NCI-H748 treated with DMSO at 0.1 percent for 48 hours (cell line): Measurements from ENCODE around the gene C12orf75.
A peak's percentile ranks its signal among the peaks of the same experiment; 100 is the strongest.

Experiments
- DNase-seq: peaks from one replicate; lab custom pipeline; 2025; lab: John Stamatoyannopoulos, UW

C12orf75 gene

DNA sequence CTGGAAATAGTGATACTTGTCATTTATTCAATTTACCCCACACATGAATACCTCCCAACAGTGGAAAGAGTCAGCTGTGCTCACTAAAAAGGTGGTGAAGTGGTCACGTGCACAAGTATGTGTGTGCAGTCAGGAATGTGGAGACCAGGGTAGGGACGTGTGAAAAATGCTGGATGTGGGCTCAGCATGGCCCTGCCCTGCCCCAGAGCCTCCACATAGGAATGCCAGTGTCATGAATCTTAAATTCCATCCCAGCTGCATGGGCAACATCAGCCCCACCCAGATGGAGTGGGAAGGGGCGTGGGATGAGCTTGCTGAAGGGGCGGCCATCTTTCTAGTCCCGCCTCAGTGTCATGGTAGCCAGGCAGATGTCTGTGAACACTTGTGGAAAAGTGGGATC, 87.7 kb downstream of the C12orf75 start:
- DNase-seq, result no peak

DNA sequence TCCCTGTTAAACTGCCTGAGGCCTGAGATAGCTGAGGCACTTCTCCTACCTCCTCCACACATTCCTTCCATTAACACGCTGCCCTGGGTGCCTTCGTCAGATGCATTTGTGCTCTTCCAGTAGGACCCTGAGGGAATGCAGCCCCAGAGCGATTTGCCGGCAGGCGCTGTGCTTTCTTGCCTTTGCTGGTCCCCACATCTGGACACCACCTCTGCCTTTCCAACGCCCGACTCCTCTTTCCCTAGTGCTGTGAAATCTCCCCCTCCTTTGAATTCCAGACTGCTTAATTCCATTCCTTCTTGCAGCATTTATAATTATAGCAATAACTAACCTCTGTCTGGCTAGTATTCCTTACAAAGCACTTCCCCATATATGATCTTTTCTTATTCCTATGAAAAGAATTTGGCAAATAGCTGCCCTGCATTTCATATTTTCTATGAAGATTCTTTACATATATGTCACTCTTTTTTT, 88.4 kb downstream of the C12orf75 start:
- DNase-seq, result no peak

DNA sequence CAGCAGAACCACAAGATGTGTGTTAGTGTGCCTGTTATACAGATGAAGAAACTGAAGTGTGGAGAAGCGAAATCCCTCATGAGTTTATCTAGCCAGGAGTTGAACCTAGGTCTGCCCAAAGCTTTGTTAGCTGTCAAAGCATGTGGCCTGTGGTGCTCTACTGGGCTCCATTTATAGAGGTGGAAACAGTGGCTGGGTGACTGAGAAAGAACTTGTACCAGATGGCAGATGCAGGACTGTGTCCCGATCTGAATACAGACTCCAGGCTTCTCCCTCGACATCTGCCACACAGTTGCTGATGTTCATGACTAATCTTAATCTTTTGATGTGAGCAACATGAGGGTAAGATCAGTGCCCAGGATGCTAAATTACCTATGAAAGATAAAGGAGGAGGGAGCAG, 89.1 kb downstream of the C12orf75 start:
- no peak for DNase-seq

DNA sequence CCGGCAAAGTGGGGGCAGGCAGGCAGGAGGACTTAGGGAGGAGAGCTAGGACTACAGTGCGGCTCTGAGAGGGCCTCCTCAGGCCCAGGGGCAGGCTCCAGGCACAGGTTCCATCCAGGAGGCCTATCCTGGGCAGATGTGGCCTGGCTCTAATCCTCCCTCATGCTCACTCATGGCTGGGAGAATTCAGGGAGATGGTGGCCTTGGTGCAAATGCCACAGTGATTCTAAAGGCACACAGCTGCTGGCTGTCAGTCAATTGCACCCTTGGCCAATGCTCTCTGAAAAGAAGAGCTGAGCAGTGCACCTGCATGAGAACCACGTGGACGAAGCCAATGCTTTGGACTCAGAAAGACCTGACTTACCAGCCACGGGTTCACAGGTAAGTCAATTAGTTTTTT, 89.6 kb downstream of the C12orf75 start:
- no peak for DNase-seq

DNA sequence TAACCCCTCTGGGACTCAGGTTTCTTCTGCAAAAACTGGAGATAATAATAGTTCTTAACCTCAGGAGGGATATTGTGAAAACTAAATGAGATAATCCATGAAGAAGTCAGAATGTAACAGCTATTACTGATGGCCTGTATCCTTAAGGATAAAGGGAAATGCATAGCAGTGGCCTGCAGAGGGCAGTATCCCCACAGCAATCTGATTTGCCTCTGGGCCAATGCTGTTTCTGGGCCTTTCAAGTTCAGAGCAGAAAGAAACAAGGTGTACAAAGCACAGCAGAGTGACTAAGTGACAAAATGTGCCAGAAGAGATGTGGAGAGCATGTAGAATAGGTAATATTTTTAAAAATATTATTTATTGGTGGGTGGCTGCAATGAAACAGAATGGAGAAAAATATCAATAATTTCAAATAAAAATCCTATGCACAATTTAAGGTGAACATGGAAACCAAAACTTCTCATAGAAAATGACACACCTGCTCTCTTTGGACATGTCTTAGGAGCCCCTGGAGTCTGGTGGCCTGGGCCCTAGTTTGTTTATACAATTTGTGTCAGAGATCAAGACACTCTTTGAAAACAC, 90.3 kb downstream of the C12orf75 start:
- DNase-seq, result peak; percentile 77
